Measurements from ENCODE around the gene KCNQ1. TPM values are rescaled to one million over a fixed set of nuclear protein-coding genes. Genes with fewer than 3 reads are reported as not detected.

The KCNQ1 gene
- total RNA-seq, 1 experiment from 2014 or later: 10.7 TPM

- no peaks in the 10 kb centered on the region for H3K9me3 ChIP-seq (ENCODE audit: control insufficient read depth in 1 of 2, insufficient read depth in 1 of 2, low read depth in 1 of 2, low read length in 2 of 2)
- peaks cover 17% of the 10 kb centered on the region; the same call in 1 of the 2 replicates for H3K27me3 ChIP-seq (ENCODE audit: insufficient read depth, low read length)
- H3K9ac ChIP-seq (ENCODE audit: low read length): no peak overlapping the region
- ChIA-PET RAD21 (ENCODE audit: low non-redundant PET in 1 of 2, low total read pairs in 2 of 2, uncharacterized antibody in 2 of 2, unreplicated experiment in 2 of 2) (no interaction called here), POLR2A (no interaction called here), CTCF (no interaction called here)
- no TSS peak for BruUV-seq (replicated peaks)
- ATAC-seq: no peak
- DNase-seq (ENCODE audit: low read depth, low spot score): no peak
- peak overlapping the region; percentile 91 for H3K4me2 ChIP-seq (ENCODE audit: low read length)
- TF ChIP-seq YY1 (IDR thresholded peaks at IDR 0.05; ENCODE audit: extremely low read depth, insufficient replicate concordance, low read depth, low read length): no peak
- no peak for TF ChIP-seq CBX3 (IDR thresholded peaks at IDR 0.05; ENCODE audit: low read depth)
- TF ChIP-seq POLR2AphosphoS5 (IDR thresholded peaks at IDR 0.05; ENCODE audit: low read depth, low read length): no peak
- no peak for TF ChIP-seq EGR1 (IDR thresholded peaks at IDR 0.05; ENCODE audit: low read depth)
- H3K4me1 ChIP-seq (ENCODE audit: control insufficient read depth in 1 of 2, insufficient read depth in 2 of 2, low read length in 2 of 2): peaks cover 13 to 21% of the 10 kb centered on the region in 2 experiments
- no peaks in the 10 kb centered on the region for H3K9me2 ChIP-seq (ENCODE audit: insufficient read depth)
- no peak overlapping the region for H2AFZ ChIP-seq (ENCODE audit: low read depth, low read length, poor library complexity, severe bottlenecking)
- H3K36me3 ChIP-seq (ENCODE audit: control insufficient read depth in 1 of 2, insufficient read depth in 2 of 2, low read length in 2 of 2): no peaks in the 10 kb centered on the region
- intact Hi-C loops (cut with micrococcal nuclease): no loop called here
- no peaks in the 10 kb centered on the region for H4K20me1 ChIP-seq (ENCODE audit: insufficient read depth)
- H3K4me3 ChIP-seq (replicated peaks in 1 of 2; ENCODE audit: low read depth in 1 of 2, low read length in 2 of 2): no peak overlapping the region
- H3K27ac ChIP-seq (ENCODE audit: low read depth, low read length): no peak overlapping the region
- H3K79me2 ChIP-seq (ENCODE audit: insufficient read depth, low read length): no peaks in the 10 kb centered on the region
These were observed 1.4 kb upstream of the KCNQ1 start for GRCh38 chr11:2443406-2443805.

- no peaks in the 10 kb centered on the region for H3K79me2 ChIP-seq (ENCODE audit: insufficient read depth, low read length)
- no peaks in the 10 kb centered on the region for H3K9me3 ChIP-seq (ENCODE audit: control insufficient read depth in 1 of 2, insufficient read depth in 1 of 2, low read depth in 1 of 2, low read length in 2 of 2)
- DNase-seq (ENCODE audit: low read depth, low spot score): peak; percentile 7
- H3K9me2 ChIP-seq (ENCODE audit: insufficient read depth): no peaks in the 10 kb centered on the region
- ChIA-PET RAD21 (ENCODE audit: low non-redundant PET in 1 of 2, low total read pairs in 2 of 2, uncharacterized antibody in 2 of 2, unreplicated experiment in 2 of 2) (no interaction called here), CTCF (interaction anchor here (0.6 kb wide), 1 partner anchor 850 kb away, joined by 3 read pairs; no protein-coding TSS in a partner anchor), POLR2A (no interaction called here)
- peak; percentile 58 for ATAC-seq
- H3K4me1 ChIP-seq (ENCODE audit: control insufficient read depth in 1 of 2, insufficient read depth in 2 of 2, low read length in 2 of 2): peaks cover 13 to 21% of the 10 kb centered on the region in 2 experiments
- no peak within 1 kb of the TSS for H2AFZ ChIP-seq (ENCODE audit: low read depth, low read length, poor library complexity, severe bottlenecking)
- TF ChIP-seq EZH2phosphoT487 (IDR thresholded peaks at IDR 0.05; ENCODE audit: borderline replicate concordance) (no peak), CTCF (IDR thresholded peaks at IDR 0.05 in 2 of 3, conservative IDR thresholded peaks at IDR 0.05 in 1 of 3; ENCODE audit: borderline replicate concordance in 1 of 3, insufficient read depth in 1 of 3, low read depth in 2 of 3, low read length in 2 of 3) (peak in 1 of 3 experiments; percentile 27; a peak in 1 of 6 replicates)
- H4K20me1 ChIP-seq (ENCODE audit: insufficient read depth): no peaks in the 10 kb centered on the region
- intact Hi-C loops (cut with micrococcal nuclease): no loop called here
- peak within 1 kb of the TSS; percentile 24; the same call in 1 of the 2 replicates for H3K27ac ChIP-seq (ENCODE audit: low read depth, low read length)
- H3K9ac ChIP-seq (ENCODE audit: low read length): peak within 1 kb of the TSS; percentile 59
- H3K4me2 ChIP-seq (ENCODE audit: low read length): peak within 1 kb of the TSS; percentile 96
- no peaks in the 10 kb centered on the region for H3K36me3 ChIP-seq (ENCODE audit: control insufficient read depth in 1 of 2, insufficient read depth in 2 of 2, low read length in 2 of 2)
- H3K27me3 ChIP-seq (ENCODE audit: insufficient read depth, low read length): peaks cover 16% of the 10 kb centered on the region; the same call in 1 of the 2 replicates
- BruUV-seq (replicated peaks): no TSS peak
- H3K4me3 ChIP-seq (replicated peaks in 1 of 2; ENCODE audit: low read depth in 1 of 2, low read length in 2 of 2): peak within 1 kb of the TSS; percentile 57 to 64
These were observed 657 bp upstream of the KCNQ1 start, which contains the start of gene TRPM5 for GRCh38 chr11:2443881-2444820. Gene TRPM5 (minus strand): TSS chr11:2444514. CDS start chr11:2423036, 21,478 bp downstream.
